HCT116 (cell line): Measurements from ENCODE around the gene NOTUM. TPM values are rescaled to one million over a fixed set of nuclear protein-coding genes. Genes with fewer than 3 reads are reported as not detected.

Experiments used
- ATAC-seq: fragments of 200-7000 bp; cut with Tn5 transposase; 2 replicates; pipeline ENCODE4 v1.9.1; 2020; ENCODE audit warnings: mild to moderate bottlenecking, moderate library complexity
- BruUV-seq: library from RNA; stranded (reverse); fragments of 400-500 nt; replicated peaks from 2 replicates; lab custom pipeline; 2021; lab: Mats Ljungman, UMichigan
- CTCF ChIA-PET: fragments of 300-600 bp; sonication (Branson Sonifier 250); formaldehyde crosslinking; loops from one replicate; lab custom pipeline; 2021; ENCODE audit warnings: antibody characterized with exemption; lab: Charles Lee
- POLR2A ChIA-PET: fragments of 300-600, 350-600 bp; sonication (Branson Sonifier 250); formaldehyde crosslinking; loops from one replicate; lab custom pipeline; 2021; ENCODE audit warnings: antibody characterized with exemption; lab: Charles Lee
- RAD21 ChIA-PET, 2 experiments: fragments of 300-600 bp; sonication (Branson Sonifier 250); formaldehyde crosslinking; loops; one replicate each; lab custom pipeline; 2023; ENCODE audit warnings: low total read pairs in 2 of 2; ENCODE audit not compliant: uncharacterized antibody in 2 of 2, unreplicated experiment in 2 of 2, low non-redundant PET in 1 of 2; lab: Charles Lee
- DNase-seq: peaks from one replicate; pipeline ENCODE4 v3.0.0-alpha.2; 2010; ENCODE audit warnings: low read depth, low spot score
- H2AFZ ChIP-seq: fragments of 200-600 bp; shearing (Covaris generic), sonication (generic); 2 replicates; pipeline ENCODE4 v1.6.1; 2017; ENCODE audit warnings: low read depth, mixed run types, mixed read lengths, antibody characterized with exemption, low read length; ENCODE audit not compliant: poor library complexity, severe bottlenecking
- H3K27ac ChIP-seq: 2 replicates; pipeline ENCODE4 v1.5.1; 2012; ENCODE audit warnings: low read depth, low read length
- H3K27me3 ChIP-seq: fragments of 200-600 bp; sonication (generic); 2 replicates; pipeline ENCODE4 v1.6.1; 2016; ENCODE audit warnings: mixed run types, low read length, mixed read lengths; ENCODE audit not compliant: insufficient read depth
- H3K36me3 ChIP-seq, 2 experiments: fragments of 200-500 bp in 1 of 2; fragments of 200-600 bp in 1 of 2; sonication (Bioruptor generic) in 1 of 2; sonication (generic) in 1 of 2; 2 replicates each; pipeline versions ENCODE4 v1.5.1 to v1.6.1; 2014 to 2016; ENCODE audit warnings: low read length in 2 of 2, inconsistent platforms in 1 of 2, mixed read lengths in 1 of 2, mixed run types in 1 of 2; ENCODE audit not compliant: insufficient read depth in 2 of 2, control insufficient read depth in 1 of 2
- H3K4me1 ChIP-seq, 2 experiments: fragments of 200-600 bp in 1 of 2; sonication (generic) in 1 of 2; 2 replicates each; pipeline versions ENCODE4 v1.5.1 to v1.6.1; 2012 to 2017; ENCODE audit warnings: low read length in 2 of 2, inconsistent platforms in 1 of 2, mild to moderate bottlenecking in 1 of 2, mixed read lengths in 1 of 2, mixed run types in 1 of 2, moderate library complexity in 1 of 2; ENCODE audit not compliant: insufficient read depth in 2 of 2, control insufficient read depth in 1 of 2
- H3K4me2 ChIP-seq: fragments of 200-600 bp; sonication (generic); 2 replicates; pipeline ENCODE4 v1.6.1; 2017; ENCODE audit warnings: mixed run types, low read length, mixed read lengths
- H3K4me3 ChIP-seq, 2 experiments: fragments of 200-600 bp in 1 of 2; sonication (generic) in 1 of 2; replicated peaks in 1 of 2; 2 replicates each; pipeline ENCODE4 v1.5.1; 2011 to 2016; ENCODE audit warnings: low read length in 2 of 2, control low read depth in 1 of 2, low read depth in 1 of 2, mild to moderate bottlenecking in 1 of 2, mixed read lengths in 1 of 2, mixed run types in 1 of 2
- H3K79me2 ChIP-seq: fragments of 200-600 bp; sonication (generic); 2 replicates; pipeline ENCODE4 v1.6.1; 2017; ENCODE audit warnings: mild to moderate bottlenecking, mixed run types, low read length, moderate library complexity, mixed read lengths; ENCODE audit not compliant: insufficient read depth
- H3K9ac ChIP-seq: fragments of 200-600 bp; sonication (generic); 2 replicates; pipeline ENCODE4 v1.6.1; 2016; ENCODE audit warnings: low read length, mixed read lengths
- H3K9me2 ChIP-seq: fragments of 200-600 bp; sonication (generic), shearing (Covaris generic); 2 replicates; pipeline ENCODE4 v1.6.1; 2017; ENCODE audit warnings: mixed run types, mild to moderate bottlenecking, moderate library complexity; ENCODE audit not compliant: insufficient read depth
- H3K9me3 ChIP-seq, 2 experiments: fragments of 200-500 bp in 1 of 2; fragments of 200-600 bp in 1 of 2; sonication (Bioruptor generic) in 1 of 2; sonication (generic) in 1 of 2; 2 replicates each; pipeline ENCODE4 v1.6.1; 2014 to 2017; ENCODE audit warnings: low read length in 2 of 2, mixed read lengths in 2 of 2, inconsistent platforms in 1 of 2, low read depth in 1 of 2, mild to moderate bottlenecking in 1 of 2, mixed run types in 1 of 2, moderate library complexity in 1 of 2; ENCODE audit not compliant: control insufficient read depth in 1 of 2, insufficient read depth in 1 of 2
- H4K20me1 ChIP-seq: fragments of 200-600 bp; sonication (generic), shearing (Covaris generic); 2 replicates; pipeline ENCODE4 v1.6.1; 2017; ENCODE audit warnings: mixed run types, mild to moderate bottlenecking, moderate library complexity; ENCODE audit not compliant: insufficient read depth
- ATF3 ChIP-seq: IDR thresholded peaks from 2 replicates; pipeline ENCODE4 v1.6.1; 2012
- CBX3 ChIP-seq: IDR thresholded peaks from 2 replicates; pipeline ENCODE4 v1.6.1; 2012; ENCODE audit warnings: low read depth
- CTCF ChIP-seq, 3 experiments: fragments of 200-600 bp in 1 of 3; sonication (generic) in 1 of 3; IDR thresholded peaks in 2 of 3; conservative IDR thresholded peaks in 1 of 3; 2 replicates each; pipeline ENCODE4 v1.5.1; 2012 to 2017; ENCODE audit warnings: low read depth in 2 of 3, low read length in 2 of 3, antibody characterized with exemption in 1 of 3, borderline replicate concordance in 1 of 3, control low read depth in 1 of 3, mild to moderate bottlenecking in 1 of 3, mixed read lengths in 1 of 3, mixed run types in 1 of 3, moderate library complexity in 1 of 3; ENCODE audit not compliant: insufficient read depth in 1 of 3
- EGR1 ChIP-seq: IDR thresholded peaks from 2 replicates; pipeline ENCODE4 v1.6.1; 2012; ENCODE audit warnings: low read depth
- ELF1 ChIP-seq: IDR thresholded peaks from 2 replicates; pipeline ENCODE4 v1.6.1; 2012; ENCODE audit warnings: low read depth, borderline replicate concordance
- EZH2 ChIP-seq: fragments of 200-600 bp; sonication (generic); IDR thresholded peaks from 2 replicates; pipeline ENCODE4 v1.6.1; 2017; ENCODE audit warnings: antibody characterized with exemption, mixed run types
- EZH2phosphoT487 ChIP-seq: fragments of 200-600 bp; IDR thresholded peaks from 2 replicates; pipeline ENCODE4 v1.6.1; 2018; ENCODE audit warnings: antibody characterized with exemption, borderline replicate concordance
- FOSL1 ChIP-seq: IDR thresholded peaks from 2 replicates; pipeline ENCODE4 v1.6.1; 2012; ENCODE audit warnings: low read depth
- JUND ChIP-seq: IDR thresholded peaks from 2 replicates; pipeline ENCODE4 v1.6.1; 2012
- MAX ChIP-seq: IDR thresholded peaks from 2 replicates; pipeline ENCODE4 v1.6.1; 2012
- POLR2A ChIP-seq: IDR thresholded peaks from 2 replicates; pipeline ENCODE4 v1.7.0; 2011; ENCODE audit warnings: borderline replicate concordance; ENCODE audit not compliant: insufficient read depth, insufficient read length; ENCODE audit errors: extremely low read depth
- POLR2AphosphoS5 ChIP-seq: IDR thresholded peaks from 2 replicates; pipeline ENCODE4 v1.6.1; 2011; ENCODE audit warnings: mild to moderate bottlenecking, low read depth, low read length, moderate library complexity
- REST ChIP-seq: IDR thresholded peaks from 2 replicates; pipeline ENCODE4 v1.6.1; 2012; ENCODE audit warnings: low read depth
- SIN3A ChIP-seq: IDR thresholded peaks from 2 replicates; pipeline ENCODE4 v1.6.1; 2012; ENCODE audit warnings: low read depth
- SRF ChIP-seq: IDR thresholded peaks from 2 replicates; pipeline ENCODE4 v1.6.1; 2012; ENCODE audit warnings: low read depth
- TCF7L2 ChIP-seq: IDR thresholded peaks from 2 replicates; pipeline ENCODE4 v1.7.0; 2011; ENCODE audit warnings: borderline replicate concordance, inconsistent platforms; ENCODE audit not compliant: insufficient read depth, insufficient read length; ENCODE audit errors: extremely low read depth
- ZBTB33 ChIP-seq: IDR thresholded peaks from 2 replicates; pipeline ENCODE4 v1.6.1; 2011; ENCODE audit warnings: mild to moderate bottlenecking, low read length, moderate library complexity; ENCODE audit not compliant: insufficient replicate concordance; ENCODE audit errors: extremely low read depth
- ZFX ChIP-seq: fragments of 450-650 bp; IDR thresholded peaks from 2 replicates; pipeline ENCODE4 v1.6.1; 2017
- ZNF274 ChIP-seq: fragments of 200-500 bp; sonication (Bioruptor generic); IDR thresholded peaks from 2 replicates; pipeline ENCODE4 v1.6.1; 2014; ENCODE audit warnings: mild to moderate bottlenecking, low read depth, low read length, inconsistent platforms
- intact Hi-C: fragments of 100-400 bp; cut with micrococcal nuclease; formaldehyde crosslinking; loops from 2 replicates; pipeline ENCODE4 v1.10.0; 2022
- total RNA-seq: library from RNA; stranded (reverse); gene quantifications from one replicate; pipeline ENCODE4 v1.2.1, GENCODE V29; 2021; ENCODE audit not compliant: unreplicated experiment

NOTUM gene
- total RNA-seq, 1 experiment from 2014 or later, result 12.5 TPM

GRCh38 chr17:81993729-81994592, 33.0 kb upstream of the NOTUM start:
- H2AFZ ChIP-seq, result no peak overlapping the region
- H3K9ac ChIP-seq, result no peak overlapping the region
- no peak overlapping the region for H3K4me2 ChIP-seq
- no peaks in the 10 kb centered on the region for H3K27me3 ChIP-seq
- no peak overlapping the region for H3K27ac ChIP-seq
- CTCF ChIA-PET, result no interaction called here
- no TSS peak for BruUV-seq
- no peaks in the 10 kb centered on the region for H4K20me1 ChIP-seq
- no peak overlapping the region for H3K4me3 ChIP-seq
- ATAC-seq (no peak), DNase-seq (no peak)
- TF ChIP-seq ZFX (no peak), SIN3A (no peak), ATF3 (no peak), ZNF274 (no peak), EGR1 (no peak), FOSL1 (no peak), SRF (no peak), ZBTB33 (no peak), JUND (no peak), CTCF (IDR thresholded peaks at IDR 0.05 in 2 of 3, conservative IDR thresholded peaks at IDR 0.05 in 1 of 3; ENCODE audit: borderline replicate concordance in 1 of 3, insufficient read depth in 1 of 3, low read depth in 2 of 3, low read length in 2 of 3) (no peak), REST (no peak), EZH2 (no peak), ELF1 (no peak), POLR2AphosphoS5 (no peak), CBX3 (no peak), EZH2phosphoT487 (no peak), POLR2A (no peak), MAX (no peak), TCF7L2 (no peak)
- H3K36me3 ChIP-seq, result no peaks in the 10 kb centered on the region; a peak in 1 of 4 replicates
- no peaks in the 10 kb centered on the region for H3K9me3 ChIP-seq
- no peaks in the 10 kb centered on the region for H3K9me2 ChIP-seq
- RAD21 ChIA-PET, result no interaction called here
- no peaks in the 10 kb centered on the region for H3K79me2 ChIP-seq
- H3K4me1 ChIP-seq, result peaks cover 10 to 11% of the 10 kb centered on the region in 2 experiments; a peak in 3 of 4 replicates
- intact Hi-C loops, result no loop called here
- POLR2A ChIA-PET, result no interaction called here
